ENCODE measurements around the gene NMRK1.

- TF ChIP-seq CTCF (IDR thresholded peaks at IDR 0.05 in 8 of 11, conservative IDR thresholded peaks at IDR 0.05 in 3 of 11) (no peak), POLR2A (IDR thresholded peaks at IDR 0.05) (no peak)
These were observed 40.6 kb upstream of the NMRK1 start for GRCh38 chr9:75128535-75128934.

Data from spleen (tissue), 7 donors.